WERI-Rb-1 (cell line): ENCODE data around the gene RBM10.

ENCODE experiments used
- DNase-seq: peaks from one replicate; pipeline ENCODE4 v3.0.0-alpha.2; 2020
- H3K27ac ChIP-seq: fragments of 250-450 bp; sonication (Bioruptor Pico); 2 replicates; pipeline ENCODE4 v1.5.1; 2020; ENCODE audit warnings: mild to moderate bottlenecking, moderate library complexity
- H3K27me3 ChIP-seq: fragments of 250-450 bp; sonication (Bioruptor Pico); 2 replicates; pipeline ENCODE4 v1.5.1; 2021; ENCODE audit warnings: mild to moderate bottlenecking, low read depth, moderate library complexity; ENCODE audit not compliant: insufficient read depth, severe bottlenecking
- H3K36me3 ChIP-seq: fragments of 250-450 bp; sonication (Bioruptor Pico); 2 replicates; pipeline ENCODE4 v1.5.1; 2020; ENCODE audit warnings: mild to moderate bottlenecking, moderate library complexity
- H3K4me3 ChIP-seq: 2 replicates; pipeline ENCODE4 v1.5.1; 2011; ENCODE audit warnings: low read depth, mild to moderate bottlenecking, control low read depth, low read length
- H3K9me3 ChIP-seq: fragments of 250-450 bp; sonication (Bioruptor Pico); 2 replicates; pipeline ENCODE4 v1.5.1; 2021; ENCODE audit warnings: mild to moderate bottlenecking, moderate library complexity; ENCODE audit not compliant: severe bottlenecking
- CTCF ChIP-seq: IDR thresholded peaks from 2 replicates; pipeline ENCODE4 v1.5.1; 2011; ENCODE audit warnings: low read depth, mild to moderate bottlenecking, control low read depth, inconsistent platforms, low read length

The RBM10 gene

DNA sequence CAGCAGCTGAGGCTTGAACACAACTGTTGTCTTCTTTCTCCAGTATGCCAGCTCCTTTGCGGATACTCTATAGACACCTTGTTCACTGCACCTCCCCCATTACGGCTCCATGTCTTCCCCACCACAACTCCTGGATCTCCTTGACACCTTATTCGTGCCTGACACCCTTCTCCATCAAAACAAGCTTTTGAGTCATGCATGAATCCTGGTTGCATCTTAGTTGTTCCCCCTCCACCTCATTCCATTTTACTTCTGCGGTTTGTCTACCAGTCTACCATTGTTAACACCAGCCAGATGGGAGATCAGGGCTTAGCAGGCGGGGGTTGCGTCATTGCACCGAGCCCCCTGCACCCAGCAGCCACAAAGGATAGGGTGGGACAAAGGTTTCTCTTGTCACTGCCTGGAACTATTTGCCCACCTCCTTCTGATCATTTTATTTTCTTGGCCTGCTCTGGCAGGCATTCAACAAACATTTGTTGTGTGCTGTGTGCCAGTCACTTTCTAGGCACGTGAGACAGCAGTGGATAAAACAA is 71.4 kb downstream of the RBM10 start:
- peak; percentile 40 for DNase-seq
- H3K27me3 ChIP-seq: no peaks in the 10 kb centered on the region
- H3K36me3 ChIP-seq: peaks cover 62% of the 10 kb centered on the region
- no peaks in the 10 kb centered on the region for H3K9me3 ChIP-seq
- peak overlapping the region; percentile 73 for H3K27ac ChIP-seq
- no peak for TF ChIP-seq CTCF
- H3K4me3 ChIP-seq: no peak overlapping the region

- peaks cover 63% of the 10 kb centered on the region for H3K36me3 ChIP-seq
- peak overlapping the region; percentile 73 for H3K27ac ChIP-seq
- no peak for DNase-seq
- H3K27me3 ChIP-seq: no peaks in the 10 kb centered on the region
- H3K9me3 ChIP-seq: no peaks in the 10 kb centered on the region
- H3K4me3 ChIP-seq: peak overlapping the region; percentile 29
- no peak for TF ChIP-seq CTCF
These were observed 72.3 kb downstream of the RBM10 start for GRCh38 chrX:47217121-47217851.

- peaks cover 58% of the 10 kb centered on the region for H3K36me3 ChIP-seq
- no peak for TF ChIP-seq CTCF
- no peaks in the 10 kb centered on the region for H3K9me3 ChIP-seq
- peak overlapping the region; percentile 98 for H3K27ac ChIP-seq
- DNase-seq: peak; percentile 99
- peak overlapping the region; percentile 84 for H3K4me3 ChIP-seq
- H3K27me3 ChIP-seq: no peaks in the 10 kb centered on the region
These were observed 72.8 kb downstream of the RBM10 start for GRCh38 chrX:47217852-47218279.

DNA sequence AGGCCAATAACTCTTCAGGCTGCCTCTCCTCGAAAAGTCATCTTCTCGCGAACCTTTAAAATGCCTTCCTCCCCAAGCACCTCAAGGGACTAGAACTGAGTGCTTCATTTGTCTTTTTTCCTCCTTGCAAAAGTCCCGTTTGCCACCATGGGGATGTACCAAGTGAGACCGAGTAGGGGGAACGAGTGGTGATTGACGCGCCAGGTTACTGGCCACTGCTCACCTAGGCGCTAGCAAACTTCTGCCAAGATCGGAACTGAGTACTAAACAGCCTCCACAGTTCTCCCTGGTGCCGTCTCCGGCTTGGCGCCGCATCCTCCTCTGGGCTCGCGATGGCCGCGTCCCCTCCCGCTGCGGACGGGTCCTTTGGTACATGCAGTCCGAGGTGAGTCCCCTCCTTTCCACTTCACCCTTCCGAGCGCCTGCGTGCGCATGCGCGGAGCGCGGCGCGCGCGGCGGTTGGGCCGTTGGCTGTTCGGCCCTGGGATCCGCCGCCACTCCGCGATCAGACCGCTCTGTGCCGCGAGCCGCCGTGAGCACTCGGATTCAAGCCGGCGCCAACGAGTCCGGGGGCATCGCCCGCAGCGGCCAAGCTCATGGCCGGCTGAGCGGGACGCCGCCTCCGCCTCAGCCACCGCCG is 73.4 kb downstream of the RBM10 start, which contains the start of gene CDK16:
Gene CDK16, plus strand, starts transcription at position 402 of the 640 bp plus-strand sequence. CDS start 4,877 bp downstream, outside the sequence.
- peak within 1 kb of the TSS; percentile 98 for H3K27ac ChIP-seq
- TF ChIP-seq CTCF: no peak
- H3K36me3 ChIP-seq: peaks cover 58% of the 10 kb centered on the region
- peak; percentile 82 for DNase-seq
- no peaks in the 10 kb centered on the region for H3K27me3 ChIP-seq
- no peaks in the 10 kb centered on the region for H3K9me3 ChIP-seq
- H3K4me3 ChIP-seq: peak within 1 kb of the TSS; percentile 84

GRCh38 chrX:47218920-47219815 is 74.1 kb downstream of the RBM10 start:
- no peaks in the 10 kb centered on the region for H3K27me3 ChIP-seq
- no peak for TF ChIP-seq CTCF
- H3K9me3 ChIP-seq: no peaks in the 10 kb centered on the region
- peaks cover 58% of the 10 kb centered on the region for H3K36me3 ChIP-seq
- peak; percentile 57 for DNase-seq
- peak overlapping the region; percentile 98 for H3K27ac ChIP-seq
- H3K4me3 ChIP-seq: peak overlapping the region; percentile 84
